Gastroesophageal sphincter (tissue), 4 donors: ENCODE results near the gene SGCE. TPM values are rescaled to one million over a fixed set of nuclear protein-coding genes. Genes with fewer than 3 reads are reported as not detected.

Experiments
- ATAC-seq: fragments of 150-250 bp; one replicate; pipeline ENCODE4 v1.9.1; 2016; ENCODE audit warnings: mild to moderate bottlenecking, moderate library complexity
- H3K27ac ChIP-seq, 4 donors: fragments of 200-600 bp; sonication (generic) in 3 of 4; 1 replicate in 3 of 4; 2 replicates in 1 of 4; pipeline ENCODE4 v1.5.1; 2016 to 2019
- H3K27me3 ChIP-seq: fragments of 200-600 bp; sonication (generic); one replicate; pipeline ENCODE4 v1.5.1; 2019
- H3K36me3 ChIP-seq, 2 donors: fragments of 200-600 bp; sonication (generic); one replicate each; pipeline ENCODE4 v1.5.1; 2019; ENCODE audit warnings: control low read depth in 1 of 2
- H3K4me1 ChIP-seq, 3 donors: fragments of 200-600 bp; sonication (generic); 1 replicate in 2 of 3; 2 replicates in 1 of 3; pipeline ENCODE4 v1.5.1; 2016 to 2019; ENCODE audit warnings: control low read depth in 2 of 3
- H3K4me3 ChIP-seq, 2 donors: fragments of 200-600 bp; sonication (generic); one replicate each; pipeline ENCODE4 v1.5.1; 2019; ENCODE audit warnings: mild to moderate bottlenecking in 1 of 2, moderate library complexity in 1 of 2
- H3K9me3 ChIP-seq, 3 donors: fragments of 200-600 bp; sonication (generic); one replicate each; pipeline ENCODE4 v1.5.1; 2017 to 2019; ENCODE audit warnings: control low read depth in 2 of 3
- EP300 ChIP-seq: sonication (generic); formaldehyde crosslinking; IDR thresholded peaks from one replicate; pipeline ENCODE4 v1.6.1; 2017; ENCODE audit warnings: antibody characterized with exemption, mild to moderate bottlenecking
- POLR2A ChIP-seq, 2 donors: fragments of 450-650 bp; IDR thresholded peaks; one replicate each; pipeline ENCODE4 v1.6.1; 2017; ENCODE audit warnings: antibody characterized with exemption in 2 of 2, mild to moderate bottlenecking in 2 of 2, moderate library complexity in 1 of 2
- POLR2AphosphoS5 ChIP-seq: sonication (generic); formaldehyde crosslinking; IDR thresholded peaks from one replicate; pipeline ENCODE4 v1.6.1; 2017; ENCODE audit warnings: antibody characterized with exemption
- WGBS, 2 donors: methylation state at CpG; one replicate each; pipeline ENCODE4 v1.1.5; 2018; ENCODE audit warnings: low coverage in 1 of 2; 5-methylcytosine and 5-hydroxymethylcytosine counted together
- total RNA-seq, 4 donors: library from RNA; depleted of rRNA; stranded (reverse); fragments of >200 nt; gene quantifications; one replicate each; pipeline ENCODE4 v1.1.0, GENCODE V29; 2016
- TF ChIP-seq, protein P1 (sequence below), 4 experiments: fragments of 200-600 bp in 2 of 4; fragments of 450-650 bp in 2 of 4; sonication (generic) in 1 of 4; IDR thresholded peaks; one replicate each; pipeline ENCODE4 v1.5.1; 2017 to 2019; ENCODE audit warnings: antibody characterized with exemption in 4 of 4, mild to moderate bottlenecking in 2 of 4, moderate library complexity in 2 of 4

The SGCE gene
- total RNA-seq, 4 donors from 2014 or later, result 92.5 to 138 (median 123) TPM

GRCh38 chr7:94600267-94600666 is 55.7 kb downstream of the SGCE start:
- WGBS, 2 donors, result 90 to 93% methylated on average over 3 of the region's 3 CpGs
- TF ChIP-seq EP300 (no peak), POLR2AphosphoS5 (no peak), POLR2A (IDR thresholded peaks at IDR 0.05) (no peak)
- TF ChIP-seq, protein P1, sequence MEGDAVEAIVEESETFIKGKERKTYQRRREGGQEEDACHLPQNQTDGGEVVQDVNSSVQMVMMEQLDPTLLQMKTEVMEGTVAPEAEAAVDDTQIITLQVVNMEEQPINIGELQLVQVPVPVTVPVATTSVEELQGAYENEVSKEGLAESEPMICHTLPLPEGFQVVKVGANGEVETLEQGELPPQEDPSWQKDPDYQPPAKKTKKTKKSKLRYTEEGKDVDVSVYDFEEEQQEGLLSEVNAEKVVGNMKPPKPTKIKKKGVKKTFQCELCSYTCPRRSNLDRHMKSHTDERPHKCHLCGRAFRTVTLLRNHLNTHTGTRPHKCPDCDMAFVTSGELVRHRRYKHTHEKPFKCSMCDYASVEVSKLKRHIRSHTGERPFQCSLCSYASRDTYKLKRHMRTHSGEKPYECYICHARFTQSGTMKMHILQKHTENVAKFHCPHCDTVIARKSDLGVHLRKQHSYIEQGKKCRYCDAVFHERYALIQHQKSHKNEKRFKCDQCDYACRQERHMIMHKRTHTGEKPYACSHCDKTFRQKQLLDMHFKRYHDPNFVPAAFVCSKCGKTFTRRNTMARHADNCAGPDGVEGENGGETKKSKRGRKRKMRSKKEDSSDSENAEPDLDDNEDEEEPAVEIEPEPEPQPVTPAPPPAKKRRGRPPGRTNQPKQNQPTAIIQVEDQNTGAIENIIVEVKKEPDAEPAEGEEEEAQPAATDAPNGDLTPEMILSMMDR (IDR thresholded peaks at IDR 0.05), result no peak

DNA sequence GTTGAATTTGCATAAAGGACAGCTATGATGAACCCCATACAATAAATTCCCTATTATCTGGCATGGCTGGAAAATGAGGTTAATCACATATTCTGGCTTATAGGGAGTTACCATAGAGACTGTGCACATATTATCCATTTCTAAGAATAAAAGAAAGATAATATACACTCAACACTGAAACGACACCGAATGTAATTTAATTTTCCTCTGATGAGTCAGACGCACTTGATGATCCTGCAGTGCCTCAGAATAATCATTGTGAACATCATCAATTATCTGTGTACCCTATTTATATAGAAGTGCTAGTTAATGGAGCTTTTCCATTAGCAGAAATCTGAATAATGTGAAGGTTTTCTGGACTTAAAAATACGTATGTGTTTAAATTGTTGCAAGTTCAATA is 60.2 kb downstream of the SGCE start:
- Histone ChIP-seq H3K36me3 (peaks cover 0 to 49% of the 10 kb centered on the region in 2 donors), H3K4me3 (no peak overlapping the region), H3K27ac (no peak overlapping the region), H3K4me1 (no peaks in the 10 kb centered on the region), H3K9me3 (no peaks in the 10 kb centered on the region), H3K27me3 (no peaks in the 10 kb centered on the region)
- TF ChIP-seq POLR2A (IDR thresholded peaks at IDR 0.05) (no peak), EP300 (no peak), POLR2AphosphoS5 (no peak)
- TF ChIP-seq, protein P1 (IDR thresholded peaks at IDR 0.05), result no peak
- ATAC-seq, result no peak
- WGBS, 2 donors, result 76 to 78% methylated on average over 4 of the region's 4 CpGs

More at GRCh38 chr7:94600267-94600666, 55.7 kb downstream of the SGCE start:
- H3K27me3 ChIP-seq, result no peaks in the 10 kb centered on the region
- no peaks in the 10 kb centered on the region for H3K4me1 ChIP-seq
- H3K36me3 ChIP-seq, result peaks cover 0 to 36% of the 10 kb centered on the region in 2 donors
- no peak overlapping the region for H3K27ac ChIP-seq
- ATAC-seq, result no peak
- H3K9me3 ChIP-seq, result no peaks in the 10 kb centered on the region
- no peak overlapping the region for H3K4me3 ChIP-seq

GRCh38 chr7:94594882-94595281 is 61.1 kb downstream of the SGCE start:
- no peak overlapping the region for H3K4me3 ChIP-seq
- no peak for TF ChIP-seq POLR2A (IDR thresholded peaks at IDR 0.05)
- TF ChIP-seq POLR2AphosphoS5, result no peak
- TF ChIP-seq EP300, result no peak
- TF ChIP-seq, protein P1 (IDR thresholded peaks at IDR 0.05), result no peak
- H3K4me1 ChIP-seq, result no peaks in the 10 kb centered on the region
- H3K27me3 ChIP-seq, result no peaks in the 10 kb centered on the region
- WGBS, 2 donors, result 90 to 100% methylated on average over 1 of the region's 1 CpG
- ATAC-seq, result no peak
- H3K36me3 ChIP-seq, result peaks cover 0 to 42% of the 10 kb centered on the region in 2 donors
- no peaks in the 10 kb centered on the region for H3K9me3 ChIP-seq
- no peak overlapping the region for H3K27ac ChIP-seq

DNA sequence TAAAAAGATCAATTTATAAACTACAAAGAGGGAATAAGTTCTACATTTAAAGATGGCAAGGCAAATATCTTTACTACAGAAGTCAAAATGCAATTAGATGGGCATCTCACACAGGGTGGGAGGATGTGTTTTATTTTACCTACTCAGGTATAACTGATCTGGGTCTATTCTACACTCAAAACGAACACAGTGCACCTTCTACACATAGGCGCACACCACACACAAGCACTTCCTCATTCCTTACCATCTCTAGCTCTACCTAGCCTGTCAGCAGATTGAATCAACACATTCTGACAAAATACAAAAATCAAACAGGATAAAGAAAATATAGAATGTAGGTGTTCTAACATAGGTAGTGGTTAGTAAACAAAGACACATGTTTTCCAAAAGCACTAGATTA is 64.8 kb downstream of the SGCE start:
- Histone ChIP-seq H3K27me3 (no peaks in the 10 kb centered on the region), H3K9me3 (no peaks in the 10 kb centered on the region), H3K4me1 (no peaks in the 10 kb centered on the region), H3K4me3 (no peak overlapping the region), H3K27ac (no peak overlapping the region), H3K36me3 (peaks cover 0 to 25% of the 10 kb centered on the region in 2 donors)
- TF ChIP-seq POLR2AphosphoS5, result no peak
- no peak for TF ChIP-seq EP300
- TF ChIP-seq POLR2A (IDR thresholded peaks at IDR 0.05), result no peak
- TF ChIP-seq, protein P1 (IDR thresholded peaks at IDR 0.05), result no peak
- WGBS, 2 donors, result 77 to 88% methylated on average over 2 of the region's 2 CpGs
- no peak for ATAC-seq

GRCh38 chr7:94590526-94591162 is 65.3 kb downstream of the SGCE start:
- no peak for ATAC-seq
- H3K4me3 ChIP-seq, result no peak overlapping the region
- H3K4me1 ChIP-seq, result no peaks in the 10 kb centered on the region
- 81 to 82% methylated on average over 4 of the region's 4 CpGs for WGBS, 2 donors
- no peaks in the 10 kb centered on the region for H3K27me3 ChIP-seq
- no peaks in the 10 kb centered on the region for H3K9me3 ChIP-seq
- H3K27ac ChIP-seq, result no peak overlapping the region
- no peak for TF ChIP-seq POLR2AphosphoS5
- TF ChIP-seq, protein P1 (IDR thresholded peaks at IDR 0.05), result no peak
- TF ChIP-seq EP300, result no peak
- H3K36me3 ChIP-seq, result peaks cover 0 to 25% of the 10 kb centered on the region in 2 donors
